CD14-positive monocyte (primary cell): ENCODE data around the gene SERPINB1. TPM values are rescaled to one million over a fixed set of nuclear protein-coding genes. Genes with fewer than 3 reads are reported as not detected.
A peak's percentile ranks its signal among the peaks of the same experiment; 100 is the strongest.

ENCODE experiments used
- DNase-seq, 3 donors: peaks; one replicate each; pipeline ENCODE4 v3.0.0-alpha.2; 2011 to 2022
- H2AFZ ChIP-seq: 2 replicates; pipeline ENCODE4 v1.6.0; 2012; ENCODE audit warnings: mild to moderate bottlenecking, low read depth, low read length, inconsistent platforms; ENCODE audit not compliant: insufficient read depth, poor library complexity, severe bottlenecking
- H3K27ac ChIP-seq, 2 donors: 1 replicate in 1 of 2; 2 replicates in 1 of 2; pipeline ENCODE4 v1.5.1; 2012 to 2013; ENCODE audit warnings: low read length in 2 of 2, control low read depth in 1 of 2, inconsistent platforms in 1 of 2, low read depth in 1 of 2, mild to moderate bottlenecking in 1 of 2
- H3K27me3 ChIP-seq, 2 donors: one replicate each; pipeline versions ENCODE4 v1.6.0 to v1.6.1; 2011 to 2013; ENCODE audit warnings: low read length in 2 of 2; ENCODE audit not compliant: control insufficient read depth in 2 of 2, insufficient read depth in 2 of 2
- H3K36me3 ChIP-seq, 2 donors: replicated peaks in 1 of 2; 1 replicate in 1 of 2; 2 replicates in 1 of 2; pipeline versions ENCODE4 v1.5.1 to v1.6.1; 2012 to 2013; ENCODE audit warnings: low read length in 2 of 2, control low read depth in 1 of 2, inconsistent platforms in 1 of 2, mild to moderate bottlenecking in 1 of 2; ENCODE audit not compliant: insufficient read depth in 2 of 2, control insufficient read depth in 1 of 2
- H3K4me1 ChIP-seq, 2 donors: 1 replicate in 1 of 2; 2 replicates in 1 of 2; pipeline versions ENCODE4 v1.5.1 to v1.6.1; 2012 to 2013; ENCODE audit warnings: low read length in 2 of 2, control low read depth in 1 of 2, inconsistent platforms in 1 of 2, mild to moderate bottlenecking in 1 of 2, moderate library complexity in 1 of 2; ENCODE audit not compliant: insufficient read depth in 2 of 2, control insufficient read depth in 1 of 2
- H3K4me2 ChIP-seq: replicated peaks from 2 replicates; pipeline ENCODE3; 2012; ENCODE audit warnings: low read length, moderate library complexity, mild to moderate bottlenecking; ENCODE audit not compliant: poor library complexity, severe bottlenecking; ENCODE audit errors: extremely low read depth
- H3K4me3 ChIP-seq, 3 experiments: fragments of 200-600 bp in 1 of 3; sonication (generic) in 1 of 3; replicated peaks in 1 of 3; 1 replicate in 2 of 3; 2 replicates in 1 of 3; pipeline ENCODE4 v1.5.1; 2011 to 2013; ENCODE audit warnings: low read length in 3 of 3, mild to moderate bottlenecking in 3 of 3, control low read depth in 2 of 3, low read depth in 2 of 3, inconsistent platforms in 1 of 3, moderate library complexity in 1 of 3
- H3K79me2 ChIP-seq: 2 replicates; pipeline ENCODE4 v1.6.0; 2012; ENCODE audit warnings: mild to moderate bottlenecking, control low read depth, inconsistent platforms, low read length, moderate library complexity; ENCODE audit not compliant: insufficient read depth
- H3K9ac ChIP-seq: 2 replicates; pipeline ENCODE4 v1.6.0; 2017; ENCODE audit warnings: low read length, mild to moderate bottlenecking; ENCODE audit not compliant: insufficient read depth, poor library complexity, severe bottlenecking
- H3K9me3 ChIP-seq, 2 donors: replicated peaks in 1 of 2; 1 replicate in 1 of 2; 2 replicates in 1 of 2; pipeline versions ENCODE4 v1.5.1 to v1.6.1; 2012 to 2013; ENCODE audit warnings: low read length in 2 of 2, control low read depth in 1 of 2; ENCODE audit not compliant: control insufficient read depth in 1 of 2, insufficient read depth in 1 of 2
- H4K20me1 ChIP-seq: 2 replicates; pipeline ENCODE4 v1.6.0; 2012; ENCODE audit warnings: mild to moderate bottlenecking, low read length, control low read depth, moderate library complexity; ENCODE audit not compliant: insufficient read depth
- H3K27ac Mint-ChIP-seq, 7 donors: one replicate each; pipeline ENCODE4 v1.8.0; 2020; ENCODE audit warnings: mild to moderate bottlenecking in 7 of 7, mixed read lengths in 7 of 7, moderate library complexity in 6 of 7, inconsistent platforms in 2 of 7
- H3K27me3 Mint-ChIP-seq, 3 donors: one replicate each; pipeline ENCODE4 v1.8.0; 2021 to 2022; ENCODE audit warnings: low read depth in 3 of 3, mild to moderate bottlenecking in 3 of 3, mixed read lengths in 3 of 3, moderate library complexity in 3 of 3, inconsistent platforms in 1 of 3
- H3K36me3 Mint-ChIP-seq, 2 donors: one replicate each; pipeline ENCODE4 v1.8.0; 2020; ENCODE audit warnings: mixed read lengths in 2 of 2, inconsistent platforms in 1 of 2, mild to moderate bottlenecking in 1 of 2
- H3K4me1 Mint-ChIP-seq: one replicate; pipeline ENCODE4 v1.8.0; 2020; ENCODE audit warnings: mild to moderate bottlenecking, mixed read lengths
- H3K4me3 Mint-ChIP-seq, 2 donors: one replicate each; pipeline ENCODE4 v1.8.0; 2020; ENCODE audit warnings: mild to moderate bottlenecking in 2 of 2, mixed read lengths in 2 of 2, moderate library complexity in 1 of 2
- H3K9me3 Mint-ChIP-seq, 7 donors: one replicate each; pipeline ENCODE4 v1.8.0; 2020 to 2022; ENCODE audit warnings: mixed read lengths in 7 of 7, mild to moderate bottlenecking in 6 of 7, moderate library complexity in 6 of 7, inconsistent platforms in 2 of 7
- CTCF ChIP-seq: fragments of 200-600 bp; IDR thresholded peaks from one replicate; pipeline ENCODE4 v1.8.0; 2022; ENCODE audit warnings: antibody characterized with exemption, mild to moderate bottlenecking
- WGBS: methylation state at CpG from one replicate; pipeline ENCODE4 v1.1.5; 2013; ENCODE audit warnings: missing lambda C conversion rate; ENCODE audit not compliant: insufficient coverage; 5-methylcytosine and 5-hydroxymethylcytosine counted together
- intact Hi-C, 2 donors: fragments of 100-400 bp; cut with micrococcal nuclease; formaldehyde crosslinking; loops; one replicate each; pipeline versions ENCODE4 v1.15.0 to v1.15.1; 2023
- polyA plus RNA-seq, 3 donors: library from polyadenylated mRNA; depleted of rRNA in 1 of 3; unstranded in 2 of 3; stranded (reverse) in 1 of 3; fragments of 300-500 nt in 2 of 3; fragments of >200 nt in 1 of 3; fragmentation: Illumina TruSeq in 2 of 3; gene quantifications; 1 replicate in 2 of 3; 2 replicates in 1 of 3; pipeline ENCODE4 v1.2.3, GENCODE V29; 2012 to 2021

SERPINB1 gene
- polyA plus RNA-seq, 3 donors = 126 to 307 (median 306) TPM

DNA sequence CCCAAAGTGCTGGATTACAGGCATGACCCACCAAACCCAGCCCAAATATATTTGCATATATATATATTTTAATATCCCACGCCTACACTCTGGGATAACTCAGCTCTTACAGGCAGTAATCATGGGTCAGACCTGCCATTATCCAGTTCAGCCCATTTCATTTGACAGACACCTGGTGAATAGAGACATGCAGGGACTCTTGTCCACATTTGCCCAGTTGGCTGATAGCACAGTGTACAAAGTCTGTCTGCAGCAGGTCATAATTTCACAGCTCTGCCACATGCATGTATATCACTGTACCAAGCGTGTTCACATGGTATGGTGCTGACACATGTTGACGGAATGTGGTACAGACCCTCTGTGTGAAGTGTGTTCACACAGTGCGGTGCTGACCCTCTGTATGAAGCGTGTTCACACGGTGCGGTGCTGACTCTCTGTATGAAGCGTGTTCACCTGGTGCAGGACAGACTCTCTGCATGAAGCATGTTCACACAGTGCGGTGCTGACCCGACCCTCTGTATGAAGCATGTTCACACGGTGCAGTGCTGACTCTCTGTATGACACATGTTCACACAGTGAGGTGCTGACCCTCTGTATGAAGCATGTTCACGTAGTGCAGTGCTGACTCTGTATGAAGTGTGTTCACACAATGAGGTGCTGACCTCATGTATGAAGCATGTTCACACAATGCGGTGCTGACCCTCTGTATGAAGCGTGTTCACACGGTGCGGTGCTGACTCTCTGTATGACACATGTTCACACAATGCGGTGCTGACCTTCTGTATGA is 10.3 kb upstream of the SERPINB1 start:
- Histone ChIP-seq H3K27me3 (no peaks in the 10 kb centered on the region), H3K79me2 (no peaks in the 10 kb centered on the region), H3K9ac (no peak overlapping the region), H2AFZ (no peak overlapping the region), H4K20me1 (no peaks in the 10 kb centered on the region), H3K4me3 (no peak overlapping the region), H3K4me2 (no peak overlapping the region), H3K9me3 (no peaks in the 10 kb centered on the region), H3K27ac (peak overlapping the region in 1 of 2 donors; percentile 99), H3K4me1 (peaks cover 50 to 51% of the 10 kb centered on the region in 2 donors), H3K36me3 (no peaks in the 10 kb centered on the region)
- DNase-seq = no peak
- no peaks in the 10 kb centered on the region for H3K9me3 Mint-ChIP-seq
- H3K4me3 Mint-ChIP-seq = no peak overlapping the region
- peaks cover 56% of the 10 kb centered on the region for H3K4me1 Mint-ChIP-seq
- H3K27ac Mint-ChIP-seq = peak overlapping the region; percentile 26 to 100 (median 61)
- peaks cover 0 to 2% (median 0%) of the 10 kb centered on the region in 3 donors for H3K27me3 Mint-ChIP-seq
- intact Hi-C loops = loop anchor here in 1 of 2 donors (5.0 kb wide), 1 partner anchor 35 kb away; no protein-coding TSS in a partner anchor
- WGBS = 96% methylated on average over 16 of the region's 17 CpGs
- TF ChIP-seq CTCF = no peak
- no peaks in the 10 kb centered on the region for H3K36me3 Mint-ChIP-seq

DNA sequence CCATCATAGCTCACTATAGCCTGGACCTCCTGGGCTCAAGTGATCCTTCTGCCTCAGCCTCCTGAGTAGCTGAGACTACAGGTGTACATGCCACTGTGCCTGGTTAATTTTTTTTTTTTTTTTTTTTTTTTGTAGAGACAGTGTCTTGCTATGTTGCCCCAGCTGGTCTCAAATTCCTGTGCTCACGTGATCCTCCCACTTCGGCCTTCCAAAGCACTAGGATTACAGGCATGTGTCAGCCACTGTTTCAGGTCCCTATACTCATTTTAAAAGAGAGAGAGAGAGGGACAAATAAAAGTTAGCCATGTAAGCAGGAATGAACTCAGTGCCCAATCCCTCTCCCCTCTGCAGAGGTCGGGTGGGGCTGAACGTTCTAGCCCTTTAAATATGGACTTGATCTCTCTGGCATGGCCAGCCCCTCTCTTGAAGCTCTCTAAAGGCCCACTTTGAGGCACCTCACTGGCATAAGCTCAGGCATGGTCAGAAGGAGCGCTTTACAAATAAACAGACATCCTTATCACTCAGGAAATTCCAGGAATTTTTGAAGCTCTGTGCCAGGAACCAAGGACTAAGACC is 9.0 kb upstream of the SERPINB1 start:
- H4K20me1 ChIP-seq = no peaks in the 10 kb centered on the region
- H3K9ac ChIP-seq = no peak overlapping the region
- no peak overlapping the region for H3K4me3 ChIP-seq
- Mint-ChIP-seq H3K4me3 (no peak overlapping the region), H3K27ac (peak overlapping the region in 6 of 7 donors; percentile 15 to 79 (median 71)), H3K27me3 (peaks cover 0 to 2% (median 0%) of the 10 kb centered on the region in 3 donors), H3K36me3 (no peaks in the 10 kb centered on the region), H3K9me3 (no peaks in the 10 kb centered on the region), H3K4me1 (peaks cover 52% of the 10 kb centered on the region)
- intact Hi-C loops = loop anchor here in 1 of 2 donors (5.0 kb wide), 1 partner anchor 37 kb away; no protein-coding TSS in a partner anchor
- no peaks in the 10 kb centered on the region for H3K9me3 ChIP-seq
- no peaks in the 10 kb centered on the region for H3K79me2 ChIP-seq
- DNase-seq = no peak
- H3K27me3 ChIP-seq = no peaks in the 10 kb centered on the region
- H3K4me1 ChIP-seq = peaks cover 43 to 45% of the 10 kb centered on the region in 2 donors
- WGBS = 60% methylated on average over 1 of the region's 5 CpGs
- TF ChIP-seq CTCF = no peak
- no peak overlapping the region for H3K27ac ChIP-seq
- H2AFZ ChIP-seq = no peak overlapping the region
- H3K4me2 ChIP-seq = no peak overlapping the region
- no peaks in the 10 kb centered on the region for H3K36me3 ChIP-seq
